Neural cell (in vitro differentiated cells): ENCODE results near the gene RFPL2.
"Not testable (repeated sequence)": the region's sequence is repeated elsewhere in the genome, so short reads cannot be mapped to it uniquely, and the experiment has no call there.

Source experiments
- EZH2 ChIP-seq: fragments of 200-600, 300-800 bp; shearing (Covaris generic), sonication (generic); IDR thresholded peaks from 2 replicates; pipeline ENCODE4 v1.6.1; 2014; ENCODE audit warnings: antibody characterized with exemption, low read length, borderline replicate concordance, mild to moderate bottlenecking; ENCODE audit not compliant: insufficient read depth, poor library complexity, severe bottlenecking
- MXI1 ChIP-seq: fragments of 450-650 bp; conservative IDR thresholded peaks from 2 replicates; pipeline ENCODE4 v1.6.1; 2014; ENCODE audit warnings: antibody characterized with exemption, mild to moderate bottlenecking; ENCODE audit not compliant: poor library complexity, severe bottlenecking
- POLR2AphosphoS5 ChIP-seq: IDR thresholded peaks from 2 replicates; pipeline ENCODE4 v1.6.1; 2012
- RAD21 ChIP-seq: fragments of 450-650 bp; conservative IDR thresholded peaks from 2 replicates; pipeline ENCODE4 v1.6.1; 2014; ENCODE audit warnings: antibody characterized with exemption, mild to moderate bottlenecking, moderate library complexity
- SMC3 ChIP-seq: fragments of 450-650 bp; conservative IDR thresholded peaks from 2 replicates; pipeline ENCODE4 v1.6.1; 2014; ENCODE audit warnings: antibody characterized with exemption, mild to moderate bottlenecking, moderate library complexity; ENCODE audit not compliant: poor library complexity
- TAF1 ChIP-seq: IDR thresholded peaks from 2 replicates; pipeline ENCODE4 v1.6.1; 2012; ENCODE audit warnings: low read depth
- TF ChIP-seq, protein P1 (sequence below): fragments of 450-650 bp; IDR thresholded peaks from 2 replicates; pipeline ENCODE4 v1.5.1; 2014; ENCODE audit warnings: antibody characterized with exemption, mild to moderate bottlenecking, moderate library complexity; ENCODE audit not compliant: poor library complexity, severe bottlenecking

DNA sequence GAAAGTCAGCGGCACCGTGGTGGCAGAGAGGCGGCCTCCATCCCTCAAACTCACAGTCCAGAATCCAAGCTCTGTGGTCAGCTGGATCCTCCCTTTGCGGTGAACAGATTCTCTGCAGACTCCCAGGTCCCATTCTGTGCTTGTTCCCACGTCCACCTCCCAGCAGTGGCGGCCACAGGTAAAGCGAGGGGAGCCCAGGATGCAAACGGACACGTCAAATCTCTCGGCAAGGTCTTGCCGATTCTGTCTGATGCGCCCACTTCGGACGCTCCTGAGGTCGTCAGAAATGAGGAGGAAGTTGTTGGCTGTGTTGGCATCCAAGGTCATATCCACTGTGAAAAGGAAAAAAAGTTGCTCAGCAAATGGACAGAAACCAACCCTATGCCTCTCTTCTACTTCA is 13.9 kb downstream of the RFPL2 start:
- TF ChIP-seq EZH2, MXI1, POLR2AphosphoS5, RAD21, SMC3, TAF1: not testable (repeated sequence)
- TF ChIP-seq, protein P1, sequence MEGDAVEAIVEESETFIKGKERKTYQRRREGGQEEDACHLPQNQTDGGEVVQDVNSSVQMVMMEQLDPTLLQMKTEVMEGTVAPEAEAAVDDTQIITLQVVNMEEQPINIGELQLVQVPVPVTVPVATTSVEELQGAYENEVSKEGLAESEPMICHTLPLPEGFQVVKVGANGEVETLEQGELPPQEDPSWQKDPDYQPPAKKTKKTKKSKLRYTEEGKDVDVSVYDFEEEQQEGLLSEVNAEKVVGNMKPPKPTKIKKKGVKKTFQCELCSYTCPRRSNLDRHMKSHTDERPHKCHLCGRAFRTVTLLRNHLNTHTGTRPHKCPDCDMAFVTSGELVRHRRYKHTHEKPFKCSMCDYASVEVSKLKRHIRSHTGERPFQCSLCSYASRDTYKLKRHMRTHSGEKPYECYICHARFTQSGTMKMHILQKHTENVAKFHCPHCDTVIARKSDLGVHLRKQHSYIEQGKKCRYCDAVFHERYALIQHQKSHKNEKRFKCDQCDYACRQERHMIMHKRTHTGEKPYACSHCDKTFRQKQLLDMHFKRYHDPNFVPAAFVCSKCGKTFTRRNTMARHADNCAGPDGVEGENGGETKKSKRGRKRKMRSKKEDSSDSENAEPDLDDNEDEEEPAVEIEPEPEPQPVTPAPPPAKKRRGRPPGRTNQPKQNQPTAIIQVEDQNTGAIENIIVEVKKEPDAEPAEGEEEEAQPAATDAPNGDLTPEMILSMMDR: not testable (repeated sequence)
